GM23248 (cell line): Measurements from ENCODE around the gene STXBP3.

Experiments used
- EZH2 ChIP-seq: fragments of 200-600 bp; sonication (generic); IDR thresholded peaks from 2 replicates; pipeline ENCODE4 v1.6.1; 2018; ENCODE audit warnings: antibody characterized with exemption, mild to moderate bottlenecking; ENCODE audit not compliant: insufficient read depth, poor library complexity, severe bottlenecking
- EZH2phosphoT487 ChIP-seq: fragments of 200-600 bp; sonication (generic); IDR thresholded peaks from 2 replicates; pipeline ENCODE4 v1.6.1; 2018; ENCODE audit warnings: antibody characterized with exemption, moderate library complexity, mild to moderate bottlenecking, low read depth; ENCODE audit not compliant: insufficient read depth

DNA sequence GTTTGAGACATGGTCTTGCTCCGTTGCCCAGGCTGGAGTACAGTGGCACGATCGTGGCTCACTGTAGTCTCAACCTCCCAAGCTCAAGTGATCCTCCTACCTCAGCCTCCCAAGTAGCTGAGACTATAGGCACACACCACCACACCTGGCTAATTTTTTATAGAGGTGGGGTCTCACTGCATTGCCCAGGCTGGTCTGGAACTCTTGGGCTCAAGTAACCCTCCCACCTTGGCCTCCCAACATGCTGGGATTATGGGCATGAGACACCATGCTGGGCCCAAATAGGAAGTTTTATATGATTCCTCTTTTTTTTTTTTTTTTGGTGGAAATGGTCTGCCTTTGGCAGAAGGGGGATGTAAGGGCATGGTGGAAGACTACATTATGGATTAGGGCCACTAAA, 39.8 kb upstream of the STXBP3 start:
- TF ChIP-seq EZH2 (no peak), EZH2phosphoT487 (no peak)
